Endometrial microvascular endothelial cells (primary cell): ENCODE measurements around the gene VDR. TPM values are rescaled to one million over a fixed set of nuclear protein-coding genes. Genes with fewer than 3 reads are reported as not detected.

ENCODE experiments used
- in situ Hi-C: cut with HindIII; loops from 2 replicates; pipeline ENCODE4 v1.10.0; 2017; ENCODE audit warnings: low sequenced_read_pairs, low pct_unique_long_range_greater_than_20kb; ENCODE audit errors: inconsistent ontology term
- total RNA-seq: library from RNA; depleted of rRNA; stranded (reverse); fragments of >200 nt; gene quantifications from one replicate; pipeline ENCODE4 v1.2.3, GENCODE V29; 2015; ENCODE audit errors: inconsistent ontology term

Gene VDR
- total RNA-seq, 1 donor from 2014 or later = 3.6 TPM

DNA sequence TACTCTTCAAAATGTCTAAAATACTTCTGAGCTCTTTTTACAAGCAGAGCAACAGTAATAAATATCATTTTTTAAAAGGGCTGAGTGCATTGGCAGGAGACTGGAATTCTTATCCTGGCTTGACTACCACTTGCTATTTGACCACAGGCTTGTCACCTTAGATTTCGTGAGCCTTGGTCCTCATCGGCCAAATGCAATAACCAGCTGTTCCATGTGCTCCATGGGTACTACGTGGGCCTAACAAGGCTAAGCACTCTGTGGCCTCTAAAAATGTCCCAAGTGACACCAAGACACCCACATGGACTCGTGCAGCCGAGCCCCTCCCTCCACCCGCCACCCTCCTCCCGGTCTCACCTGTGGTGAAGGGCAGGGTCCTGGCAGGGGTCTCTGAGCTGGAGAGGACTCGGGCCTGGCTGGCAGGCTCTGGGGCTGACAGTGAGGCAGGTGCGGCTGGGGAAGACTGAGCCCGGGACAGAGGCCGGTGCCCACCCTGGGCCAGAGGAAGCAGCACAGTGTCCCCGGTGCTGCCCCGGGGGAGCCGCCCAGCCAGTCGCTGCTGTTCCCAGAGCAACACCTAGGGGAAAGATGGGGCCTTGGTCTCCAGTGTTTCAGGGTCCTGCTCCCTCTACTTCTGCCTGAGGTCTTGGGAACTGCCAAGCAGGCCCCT is 111.6 kb downstream of the VDR start:
- in situ Hi-C loops = no loop called here

DNA sequence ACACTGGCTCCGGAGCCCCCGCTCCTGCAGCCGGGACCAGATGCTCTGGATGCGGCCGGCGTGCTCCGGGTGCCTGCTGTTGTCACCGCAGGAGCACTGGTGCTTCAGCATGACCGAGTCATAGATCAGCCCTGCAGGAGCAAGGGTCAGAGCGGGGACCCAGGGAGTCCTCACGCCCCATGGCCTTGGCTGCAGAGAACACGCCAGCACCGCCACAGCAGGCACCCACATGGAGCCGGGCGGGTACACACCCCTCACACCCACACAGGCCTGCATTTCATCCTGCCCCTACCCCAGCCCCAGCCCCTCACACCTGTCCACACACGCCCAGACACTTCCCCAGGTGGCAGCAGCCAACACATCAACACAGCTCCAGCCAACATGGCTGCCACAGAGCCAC is 112.9 kb downstream of the VDR start:
- in situ Hi-C loops = no loop called here

Other genes with a start within 250 kb of the VDR start
- 11.8 TPM for gene RPAP3, start 199.0 kb downstream of the VDR start, total RNA-seq
- not detected for gene ENDOU, start 179.5 kb downstream of the VDR start, total RNA-seq
- 27.8 TPM for gene RAPGEF3, start 146.1 kb downstream of the VDR start, total RNA-seq
- 18.5 TPM for gene SLC48A1, start 131.8 kb downstream of the VDR start, total RNA-seq
- gene HDAC7, start 85.1 kb downstream of the VDR start, total RNA-seq = 84.6 TPM
- 115 TPM for gene TMEM106C, start 58.6 kb upstream of the VDR start, total RNA-seq
- gene COL2A1, start 99.5 kb upstream of the VDR start, total RNA-seq = not detected
- 20.0 TPM for gene SENP1, start 201.1 kb upstream of the VDR start, total RNA-seq
- gene PFKM, start 214.4 kb upstream of the VDR start, total RNA-seq = 70.6 TPM